Endothelial cell of umbilical vein (primary cell): ENCODE results near the gene NCK2. TPM values are rescaled to one million over a fixed set of nuclear protein-coding genes. Genes with fewer than 3 reads are reported as not detected.

Experiments
- BruUV-seq: library from RNA; stranded (reverse); fragments of 400-500 nt; replicated peaks from 2 replicates; lab custom pipeline; 2021; lab: Mats Ljungman, UMichigan
- CTCF ChIA-PET: fragments of 300-600, 350-600 bp; sonication (Branson Sonifier 250); formaldehyde crosslinking; loops from one replicate; lab custom pipeline; 2021; ENCODE audit warnings: antibody characterized with exemption, inconsistent platforms; lab: Charles Lee
- POLR2A ChIA-PET: fragments of 300-600, 350-600 bp; sonication (Branson Sonifier 250); formaldehyde crosslinking; loops from one replicate; lab custom pipeline; 2021; ENCODE audit warnings: antibody characterized with exemption, inconsistent platforms; lab: Charles Lee
- DNase-seq: peaks from one replicate; pipeline ENCODE4 v3.0.0-alpha.2; 2011; ENCODE audit warnings: low read depth, low spot score
- FAIRE-seq: peaks from 2 replicates; lab custom pipeline; 2011; peaks lifted over from hg19 to GRCh38; lab: Jason Lieb, UNC
- H2AFZ ChIP-seq: 2 replicates; pipeline ENCODE4 v1.6.0; 2012; ENCODE audit warnings: low read depth, low read length, control low read depth, inconsistent platforms
- H3K27ac ChIP-seq: 2 replicates; pipeline ENCODE4 v1.5.1; 2011; ENCODE audit warnings: low read depth, mild to moderate bottlenecking, control low read depth, low read length, moderate library complexity; ENCODE audit not compliant: insufficient read depth
- H3K27me3 ChIP-seq, 2 experiments: 2 replicates each; pipeline versions ENCODE4 v1.6.0 to v1.6.1; 2011; ENCODE audit warnings: low read length in 2 of 2, mixed read lengths in 1 of 2; ENCODE audit not compliant: control insufficient read depth in 2 of 2, insufficient read depth in 2 of 2
- H3K36me3 ChIP-seq, 2 experiments: 2 replicates in 1 of 2; 3 replicates in 1 of 2; pipeline ENCODE4 v1.5.1; 2011; ENCODE audit warnings: low read length in 2 of 2, mild to moderate bottlenecking in 1 of 2, moderate library complexity in 1 of 2; ENCODE audit not compliant: control insufficient read depth in 2 of 2, insufficient read depth in 2 of 2; ENCODE audit errors: extremely low read depth in 1 of 2
- H3K4me1 ChIP-seq: 3 replicates; pipeline ENCODE4 v1.5.1; 2011; ENCODE audit warnings: mild to moderate bottlenecking, low read length; ENCODE audit not compliant: control insufficient read depth, insufficient read depth; ENCODE audit errors: extremely low read depth
- H3K4me2 ChIP-seq: 2 replicates; pipeline ENCODE4 v1.6.1; 2011; ENCODE audit warnings: low read length, control low read depth, mixed read lengths; ENCODE audit not compliant: insufficient read depth
- H3K4me3 ChIP-seq, 3 experiments: fragments of 200-600 bp in 1 of 3; sonication (generic), shearing (Covaris generic) in 1 of 3; replicated peaks in 1 of 3; 2 replicates each; pipeline ENCODE4 v1.5.1; 2011 to 2016; ENCODE audit warnings: control low read depth in 3 of 3, low read length in 3 of 3, mild to moderate bottlenecking in 2 of 3, inconsistent platforms in 1 of 3, low read depth in 1 of 3, moderate library complexity in 1 of 3; ENCODE audit not compliant: insufficient read depth in 1 of 3
- H3K79me2 ChIP-seq: 2 replicates; pipeline ENCODE4 v1.6.0; 2012; ENCODE audit warnings: low read length, inconsistent platforms; ENCODE audit not compliant: control insufficient read depth, insufficient read depth
- H3K9ac ChIP-seq: replicated peaks from 2 replicates; pipeline ENCODE3; 2011; ENCODE audit warnings: low read length, control low read depth; ENCODE audit not compliant: insufficient read depth; ENCODE audit errors: extremely low read depth
- H3K9me1 ChIP-seq: replicated peaks from 3 replicates; pipeline ENCODE4 v1.6.0; 2011; ENCODE audit warnings: mild to moderate bottlenecking, low read length; ENCODE audit not compliant: control insufficient read depth, insufficient read depth; ENCODE audit errors: extremely low read depth
- H3K9me3 ChIP-seq: replicated peaks from 2 replicates; pipeline ENCODE4 v1.5.1; 2012; ENCODE audit warnings: low read length, inconsistent platforms; ENCODE audit not compliant: control insufficient read depth, insufficient read depth
- H4K20me1 ChIP-seq: replicated peaks from 2 replicates; pipeline ENCODE3; 2011; ENCODE audit warnings: mild to moderate bottlenecking, low read length; ENCODE audit not compliant: control insufficient read depth, insufficient read depth; ENCODE audit errors: extremely low read depth
- CTCF ChIP-seq, 2 donors: IDR thresholded peaks; 1 replicate in 1 of 2; 2 replicates in 1 of 2; pipeline ENCODE4 v1.5.1; 2011; ENCODE audit warnings: low read length in 2 of 2, mild to moderate bottlenecking in 2 of 2, moderate library complexity in 2 of 2, control low read depth in 1 of 2, inconsistent platforms in 1 of 2, low read depth in 1 of 2; ENCODE audit not compliant: insufficient read depth in 1 of 2; ENCODE audit errors: extremely low read depth in 1 of 2
- EZH2 ChIP-seq: IDR thresholded peaks from 2 replicates; pipeline ENCODE4 v1.6.1; 2012; ENCODE audit warnings: borderline replicate concordance, low read depth, mild to moderate bottlenecking, moderate library complexity, low read length, inconsistent platforms; ENCODE audit not compliant: severe bottlenecking
- FOS ChIP-seq: IDR thresholded peaks from 2 replicates; pipeline ENCODE4 v1.6.1; 2011; ENCODE audit warnings: mild to moderate bottlenecking, low read length, moderate library complexity, borderline replicate concordance; ENCODE audit not compliant: insufficient read depth
- GATA2 ChIP-seq: IDR thresholded peaks from 2 replicates; pipeline ENCODE4 v1.7.0; 2011; ENCODE audit warnings: low read depth, mild to moderate bottlenecking, moderate library complexity, mixed read lengths, low read length; ENCODE audit not compliant: insufficient read length, insufficient read depth
- JUN ChIP-seq: IDR thresholded peaks from 2 replicates; pipeline ENCODE4 v1.6.1; 2011; ENCODE audit warnings: borderline replicate concordance, low read depth; ENCODE audit not compliant: insufficient read length, insufficient read depth
- MAX ChIP-seq: IDR thresholded peaks from 2 replicates; pipeline ENCODE4 v1.6.1; 2011; ENCODE audit not compliant: insufficient read depth, insufficient read length
- MYC ChIP-seq: IDR thresholded peaks from one replicate; pipeline ENCODE4 v1.6.1; 2011; ENCODE audit warnings: mild to moderate bottlenecking, low read depth, low read length
- POLR2A ChIP-seq: IDR thresholded peaks from 2 replicates; pipeline ENCODE4 v1.6.1; 2012; ENCODE audit warnings: low read depth, mild to moderate bottlenecking, control low read depth, low read length
- POLR2AphosphoS5 ChIP-seq: IDR thresholded peaks from 2 replicates; pipeline ENCODE4 v1.6.1; 2012; ENCODE audit warnings: low read depth, mild to moderate bottlenecking, control low read depth, low read length, moderate library complexity; ENCODE audit not compliant: insufficient read depth
- dilution Hi-C: fragments of 300-500 bp; cut with MboI; formaldehyde crosslinking; loops from one replicate; pipeline ENCODE4 v1.15.0; 2019; ENCODE audit warnings: low sequenced_read_pairs; ENCODE audit not compliant: extremely low pct_ligation_motif_present
- intact Hi-C: fragments of 100-400 bp; cut with micrococcal nuclease; formaldehyde crosslinking; loops from one replicate; pipeline ENCODE4 v1.10.0; 2022
- polyA plus RNA-seq, 4 experiments: library from polyadenylated mRNA; depleted of rRNA in 3 of 4; stranded (reverse) in 3 of 4; unstranded in 1 of 4; fragments of >200 nt; gene quantifications; 2 replicates each; pipeline versions ENCODE4 v1.2.1 to v1.2.3, GENCODE V29; 2011 to 2012; ENCODE audit warnings: missing spikeins in 1 of 4
- total RNA-seq: library from RNA; stranded (reverse); gene quantifications from 2 replicates; pipeline ENCODE4 v1.2.3, GENCODE V29; 2021

The NCK2 gene
- total and polyA plus RNA-seq, 2 donors (not counting 3 experiments of a cell fraction or from before 2014, with no cell fraction given): 23.8 to 39.1 TPM

DNA sequence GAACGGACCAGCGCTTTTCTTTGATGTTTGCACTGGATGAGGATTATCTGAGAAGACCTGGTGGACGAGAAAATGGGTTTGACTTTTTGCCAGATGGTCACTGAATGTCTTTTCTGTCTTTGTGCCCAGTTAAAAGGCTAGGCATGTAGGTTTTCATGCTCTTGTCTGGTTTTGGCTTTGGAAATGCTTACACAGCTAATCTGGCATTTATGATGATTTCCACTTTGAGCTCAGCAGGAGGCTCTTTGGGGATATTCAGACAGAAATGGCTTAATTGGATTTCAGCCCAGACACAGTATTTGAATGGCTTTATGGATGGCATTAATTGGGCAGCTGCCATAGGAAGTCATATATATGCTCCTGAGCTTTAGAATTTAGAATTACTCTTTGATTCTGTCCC lies 59.6 kb downstream of the NCK2 start:
- Histone ChIP-seq H3K9me3 (no peaks in the 10 kb centered on the region), H3K4me1 (no peaks in the 10 kb centered on the region), H3K4me2 (no peak overlapping the region), H3K9me1 (no peaks in the 10 kb centered on the region), H3K9ac (no peak overlapping the region), H3K36me3 (peaks cover 0 to 2% of the 10 kb centered on the region in 2 experiments), H2AFZ (no peak overlapping the region), H3K4me3 (no peak overlapping the region), H3K79me2 (peaks cover 50% of the 10 kb centered on the region), H4K20me1 (peaks cover 12% of the 10 kb centered on the region), H3K27ac (no peak overlapping the region), H3K27me3 (no peaks in the 10 kb centered on the region)
- TF ChIP-seq EZH2 (no peak), CTCF (IDR thresholded peaks at IDR 0.05; ENCODE audit: extremely low read depth in 1 of 2, insufficient read depth in 1 of 2, low read depth in 1 of 2, low read length in 2 of 2) (no peak), POLR2A (no peak), JUN (no peak), FOS (no peak), GATA2 (no peak), POLR2AphosphoS5 (no peak), MAX (no peak), MYC (no peak)
- BruUV-seq: no TSS peak
- dilution Hi-C loops (no loop called here), intact Hi-C loops (no loop called here)
- POLR2A ChIA-PET: no interaction called here
- CTCF ChIA-PET: interaction anchor here (1.4 to 2.1 kb wide), 2 partner anchors 9 to 14 kb away, joined by 4 to 7 read pairs; no protein-coding TSS in a partner anchor
- FAIRE-seq (no peak), DNase-seq (no peak)
